Central memory CD4-positive, alpha-beta T cell (primary cell): Measurements from ENCODE around the gene PHLDB1.

ENCODE experiments used
- DNase-seq: peaks from one replicate; pipeline ENCODE4 v3.0.0; 2022

PHLDB1 gene

GRCh38 chr11:118622376-118623268 is 15.2 kb downstream of the PHLDB1 start:
- DNase-seq = no peak

DNA sequence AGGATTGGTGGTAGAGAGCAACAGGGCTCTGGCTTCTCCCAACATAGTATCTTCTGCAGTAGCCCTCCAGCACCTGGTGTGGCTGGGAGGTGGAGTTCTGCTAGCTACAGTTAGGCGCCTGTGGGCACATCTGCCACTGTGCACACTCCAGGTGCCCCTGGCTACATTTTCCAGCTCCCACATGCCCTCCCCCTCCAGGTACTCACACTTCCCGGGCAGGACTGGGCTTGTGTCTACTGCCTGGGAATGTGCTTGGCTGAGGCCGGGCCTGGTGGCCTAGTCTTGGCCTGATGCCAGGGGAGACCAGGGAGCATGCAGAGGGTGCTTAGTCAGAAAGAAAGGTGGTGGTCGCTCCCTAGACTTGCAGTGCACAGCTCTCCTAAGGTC is 15.8 kb downstream of the PHLDB1 start:
- DNase-seq = no peak

- no peak for DNase-seq
These were observed 17.7 kb downstream of the PHLDB1 start for GRCh38 chr11:118625036-118625690.

DNA sequence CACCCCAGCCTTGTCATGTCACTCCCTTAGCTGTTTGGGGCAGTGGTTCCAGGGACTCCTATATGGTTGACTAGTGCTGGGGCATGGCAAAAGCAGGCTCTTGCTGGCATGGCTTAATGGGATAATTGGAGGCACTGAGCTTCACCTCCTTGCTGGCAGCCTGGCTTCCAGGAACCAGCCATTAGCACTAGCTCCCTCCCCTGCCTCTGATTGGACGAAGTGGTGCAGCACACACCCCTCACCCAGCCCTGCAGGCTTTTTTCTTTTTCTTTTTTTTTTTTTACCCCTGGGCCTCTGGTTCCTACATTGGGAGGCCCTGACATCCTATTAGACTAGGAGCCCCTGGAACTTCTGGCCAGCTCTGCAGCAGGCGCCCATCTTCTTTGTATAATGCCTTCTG is 18.6 kb downstream of the PHLDB1 start:
- no peak for DNase-seq

- DNase-seq = no peak
These were observed 20.2 kb downstream of the PHLDB1 start for GRCh38 chr11:118627566-118627965.

DNA sequence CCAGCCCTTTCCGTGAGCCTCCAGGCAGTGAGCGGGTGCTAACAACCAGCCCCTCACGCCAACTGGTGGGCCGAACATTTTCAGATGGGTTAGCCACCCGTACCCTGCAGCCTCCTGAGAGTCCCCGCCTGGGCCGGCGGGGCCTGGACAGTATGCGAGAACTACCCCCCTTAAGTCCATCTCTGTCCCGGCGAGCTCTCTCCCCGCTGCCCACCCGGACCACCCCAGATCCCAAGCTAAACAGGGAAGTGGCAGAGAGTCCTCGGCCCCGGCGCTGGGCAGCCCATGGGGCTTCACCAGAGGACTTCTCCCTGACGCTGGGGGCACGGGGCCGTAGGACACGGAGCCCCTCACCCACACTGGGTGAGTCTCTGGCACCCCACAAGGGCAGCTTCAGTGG is 20.6 kb downstream of the PHLDB1 start:
- DNase-seq = no peak

GRCh38 chr11:118628432-118628831 is 21.0 kb downstream of the PHLDB1 start:
- DNase-seq = no peak

DNA sequence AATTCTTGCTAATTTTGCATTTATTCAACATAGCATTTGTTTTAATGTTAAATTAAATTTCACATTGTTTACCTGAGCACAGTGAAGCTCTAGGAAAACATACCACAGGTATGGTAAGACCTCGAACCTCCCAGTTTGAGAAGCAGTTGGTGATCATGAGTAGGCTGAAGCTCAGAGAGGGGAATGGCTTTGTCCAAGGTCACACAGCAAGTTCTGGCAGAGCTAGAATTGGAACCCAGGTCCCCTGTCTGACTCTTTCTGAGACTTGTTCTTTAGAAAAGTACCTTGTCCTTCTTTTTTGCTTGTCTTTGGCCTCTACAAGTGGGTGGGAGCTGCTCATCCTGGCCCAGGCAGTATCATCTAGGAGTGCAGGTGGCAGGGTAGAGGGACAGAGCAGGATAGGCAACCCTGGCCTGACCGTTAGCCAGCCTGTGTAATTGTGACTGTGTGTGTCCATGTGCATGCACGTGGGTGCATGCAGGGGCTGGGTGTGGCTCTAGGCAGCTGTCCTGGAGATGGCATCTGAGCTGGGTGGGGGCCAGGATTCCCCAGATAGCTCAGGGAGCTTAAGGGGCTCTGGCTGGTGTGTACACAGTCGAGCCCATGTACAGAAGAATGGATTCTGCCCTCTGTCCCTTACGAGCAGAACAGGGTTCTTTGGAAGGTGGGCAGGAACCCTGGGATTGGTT is 21.6 kb downstream of the PHLDB1 start:
- DNase-seq = no peak

DNA sequence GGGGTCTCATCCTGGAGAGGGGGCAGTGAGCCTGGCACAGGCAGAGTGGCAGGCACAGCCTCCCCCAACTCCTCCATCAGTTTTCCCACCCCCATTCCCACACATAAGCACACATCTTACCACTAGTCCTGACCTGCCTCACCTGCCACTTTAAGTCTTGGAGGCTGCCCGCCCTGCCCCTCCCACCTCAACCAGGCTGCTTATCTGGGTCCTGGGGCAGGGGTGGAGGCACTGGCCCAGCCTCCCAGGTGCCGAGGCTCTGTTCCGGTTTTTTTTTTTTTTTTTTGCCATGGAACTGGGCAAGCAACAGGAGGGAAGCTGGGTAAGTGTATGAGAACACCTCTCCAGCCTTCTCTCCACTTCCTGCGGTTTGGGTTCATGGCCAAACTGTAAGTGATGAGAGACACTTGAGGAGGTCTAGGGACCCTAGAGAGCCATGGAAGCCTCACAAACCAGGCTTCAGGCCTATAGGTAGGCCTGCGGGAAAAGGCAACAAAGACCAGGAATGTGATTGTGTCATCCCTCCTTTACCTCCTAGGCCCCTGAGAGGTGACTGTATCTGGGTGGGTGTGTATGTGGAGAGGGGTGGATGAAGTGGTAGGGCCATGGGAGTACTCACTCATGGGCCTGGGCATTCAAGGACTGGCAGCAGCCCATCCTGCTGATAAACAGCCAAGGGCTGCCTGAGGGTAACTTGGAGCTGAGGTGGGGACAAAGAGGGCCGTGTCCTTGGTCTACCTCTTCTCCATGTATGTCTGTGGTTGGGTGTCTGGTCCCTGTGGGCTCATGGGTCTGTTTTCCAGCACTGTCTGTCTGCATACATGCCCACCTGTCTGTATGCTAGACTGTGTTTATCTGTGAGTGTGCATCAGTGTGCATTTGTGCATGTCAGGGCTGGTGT is 22.6 kb downstream of the PHLDB1 start:
- DNase-seq = no peak

DNA sequence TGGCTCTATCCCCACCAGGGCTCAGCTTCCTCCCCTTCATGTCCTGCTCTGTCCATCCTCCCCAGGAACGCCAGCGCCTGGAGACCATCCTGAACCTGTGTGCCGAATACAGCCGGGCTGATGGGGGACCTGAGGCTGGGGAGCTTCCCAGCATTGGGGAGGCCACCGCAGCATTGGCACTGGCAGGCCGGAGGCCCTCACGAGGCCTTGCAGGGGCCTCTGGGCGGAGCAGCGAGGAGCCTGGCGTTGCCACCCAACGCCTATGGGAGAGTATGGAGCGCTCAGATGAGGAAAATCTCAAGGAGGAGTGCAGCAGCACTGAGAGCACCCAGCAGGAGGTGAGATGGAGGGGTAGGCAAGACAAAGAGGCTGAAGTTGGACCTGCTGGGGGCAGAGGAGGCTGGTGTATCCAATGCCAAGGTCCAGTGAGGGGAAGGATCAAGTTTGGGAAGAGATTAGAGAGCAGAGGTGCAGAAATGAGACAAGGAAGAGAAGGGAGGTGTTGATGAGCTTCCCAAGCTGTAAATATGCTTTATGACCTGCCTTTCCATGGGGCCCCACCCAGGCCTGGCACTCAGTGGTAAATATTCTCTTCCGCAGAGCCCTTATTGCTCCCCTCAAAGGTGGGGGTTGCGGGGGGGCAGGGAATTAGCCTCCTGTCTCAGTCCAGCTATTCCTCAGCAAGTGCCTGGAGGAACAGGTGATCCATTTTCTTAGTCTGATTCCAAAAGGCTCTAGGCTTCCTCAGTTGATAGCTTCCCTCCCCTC is 23.9 kb downstream of the PHLDB1 start:
- no peak for DNase-seq

DNA sequence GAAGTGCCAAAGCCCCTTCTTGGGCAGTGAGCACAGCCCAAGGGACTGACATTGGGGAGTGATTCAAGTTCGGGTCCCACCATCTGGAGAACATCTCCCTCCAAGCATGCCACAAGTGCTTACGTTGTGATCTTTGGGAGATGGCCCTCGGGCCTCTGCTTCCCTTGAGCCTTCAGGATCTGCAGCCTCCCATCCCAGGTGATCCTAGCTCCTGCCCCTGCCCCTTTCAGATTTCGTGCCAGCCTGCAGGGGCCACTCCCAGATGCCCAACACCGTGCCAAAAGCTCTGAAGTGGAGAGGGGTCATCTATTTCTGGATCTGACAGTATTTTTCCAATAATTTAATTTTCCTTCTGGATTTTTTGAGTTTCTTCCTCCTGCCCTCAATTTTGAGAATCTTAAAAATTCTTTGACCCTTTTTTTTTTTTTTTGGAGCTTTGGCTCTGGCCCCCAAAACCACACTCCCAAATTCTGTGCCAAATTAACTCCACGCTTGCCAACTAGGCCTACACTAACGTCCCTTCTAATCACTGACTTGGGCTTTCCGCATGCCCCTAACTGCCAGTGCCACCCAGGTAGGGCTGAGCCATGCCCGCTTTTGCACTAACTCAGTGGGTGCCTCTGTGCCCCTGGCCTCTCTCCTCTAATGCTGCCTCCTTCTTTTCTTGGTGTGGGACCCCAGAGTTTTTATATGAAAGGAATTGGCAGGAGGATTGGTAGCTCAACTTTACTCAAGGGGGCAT is 25.3 kb downstream of the PHLDB1 start:
- DNase-seq = no peak

DNA sequence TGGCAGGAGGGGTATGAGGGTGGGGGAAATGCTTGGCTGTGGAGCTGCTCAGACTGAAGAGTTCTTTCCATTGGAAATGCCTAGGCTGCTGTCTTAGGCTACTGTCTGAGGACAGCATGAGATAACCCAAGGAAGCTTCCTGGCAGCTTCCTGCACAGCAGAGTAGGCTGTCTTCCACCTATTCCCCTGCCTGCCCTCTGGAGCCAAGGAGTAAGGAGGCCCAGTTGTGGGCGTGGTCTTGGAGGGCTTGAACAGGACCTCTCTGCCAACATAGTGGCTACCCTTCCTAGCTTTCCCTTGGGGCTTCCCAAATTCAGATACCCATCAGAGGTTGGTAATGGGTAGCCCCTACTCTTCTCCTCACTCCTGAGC is 25.9 kb downstream of the PHLDB1 start:
- no peak for DNase-seq

DNA sequence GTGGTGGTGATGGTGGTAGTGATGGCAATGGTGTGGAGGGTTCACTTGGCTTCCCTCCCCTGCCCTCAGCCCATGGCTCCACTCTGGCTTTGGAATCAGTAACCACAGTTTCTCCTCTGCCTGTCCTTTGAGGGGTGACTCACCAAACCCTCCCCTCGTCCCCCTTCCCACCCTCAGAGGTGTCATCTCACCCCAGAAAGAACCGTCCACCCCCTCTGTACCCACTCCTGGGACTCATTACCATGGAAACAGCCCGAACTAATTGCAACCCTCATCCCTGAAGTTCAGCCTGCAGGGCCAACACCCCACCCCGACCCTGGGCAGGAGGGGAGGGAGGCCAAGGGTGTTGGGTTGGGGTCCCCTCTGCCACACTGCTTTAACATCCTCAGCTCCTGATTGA is 26.6 kb downstream of the PHLDB1 start:
- DNase-seq = no peak

- DNase-seq = no peak
These were observed 27.2 kb downstream of the PHLDB1 start for GRCh38 chr11:118634431-118635236.

DNA sequence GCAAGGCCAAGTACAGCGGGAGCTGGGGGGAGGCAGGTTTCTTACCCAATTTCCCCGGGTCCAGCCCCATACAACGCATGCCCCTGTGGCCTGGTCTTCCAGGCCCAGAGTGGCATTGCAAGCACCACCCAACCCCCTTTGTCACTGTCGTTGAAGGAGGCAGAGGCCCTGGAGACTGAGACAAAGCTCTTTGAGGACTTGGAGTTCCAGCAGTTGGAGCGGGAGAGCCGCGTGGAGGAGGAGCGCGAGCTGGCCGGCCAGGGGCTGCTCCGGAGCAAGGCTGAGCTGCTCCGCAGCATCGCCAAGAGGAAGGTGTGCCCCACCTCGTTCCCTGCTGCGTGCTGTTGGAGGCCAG is 27.8 kb downstream of the PHLDB1 start:
- DNase-seq = no peak

DNA sequence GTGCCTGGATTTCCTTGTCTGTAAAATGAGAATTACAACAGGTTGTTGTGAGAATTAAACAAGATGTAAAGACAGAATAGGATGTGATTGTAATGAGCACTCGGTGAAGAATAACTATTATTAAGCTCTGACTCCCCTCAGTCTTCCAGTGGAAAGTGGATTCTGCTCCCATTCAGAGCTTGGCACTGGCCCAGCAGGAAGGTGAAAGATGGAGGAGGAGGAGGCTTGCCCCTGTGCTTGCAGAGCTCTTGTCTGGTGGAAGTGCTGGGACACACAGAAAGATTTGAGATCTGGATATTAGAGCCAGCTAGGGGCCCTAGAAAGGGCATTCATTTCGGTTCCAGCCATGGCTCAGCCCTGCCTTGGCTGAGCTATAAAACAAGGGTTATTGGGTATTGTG is 28.2 kb downstream of the PHLDB1 start:
- DNase-seq = no peak

- DNase-seq = no peak
These were observed 29.3 kb downstream of the PHLDB1 start for GRCh38 chr11:118636569-118637290.

GRCh38 chr11:118638726-118639125 is 31.3 kb downstream of the PHLDB1 start:
- no peak for DNase-seq

GRCh38 chr11:118639899-118640298 is 32.5 kb downstream of the PHLDB1 start:
- no peak for DNase-seq
